GM21423 (cell line): ENCODE results near the gene ADAM21.
"Not testable (repeated sequence)": the region's sequence is repeated elsewhere in the genome, so short reads cannot be mapped to it uniquely, and the experiment has no call there.

Experiments used
- ATAC-seq: cut with Tn5 transposase; IDR thresholded peaks from one replicate; pipeline ENCODE4 v1.9.1; 2021; ENCODE audit warnings: mild to moderate bottlenecking, moderate library complexity; ENCODE audit not compliant: unreplicated experiment

Gene ADAM21

DNA sequence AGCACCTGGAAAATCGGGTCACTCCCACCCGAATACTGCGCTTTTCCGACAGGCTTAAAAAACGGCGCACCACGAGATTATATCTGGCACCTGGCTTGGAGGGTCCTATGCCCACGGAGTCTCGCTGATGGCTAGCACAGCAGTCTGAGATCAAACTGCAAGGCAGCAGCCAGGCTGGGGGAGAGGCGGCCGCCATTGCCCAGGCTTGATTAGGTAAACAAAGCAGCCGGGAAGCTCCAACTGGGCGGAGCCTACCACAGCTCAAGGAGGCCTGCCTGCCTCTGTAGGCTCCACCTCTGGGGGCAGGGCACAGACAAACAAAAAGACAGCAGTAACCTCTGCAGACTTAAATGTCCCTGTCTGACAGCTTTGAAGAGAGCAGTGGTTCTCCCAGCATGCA lies 23.5 kb downstream of the ADAM21 start:
- not testable (repeated sequence) for ATAC-seq

DNA sequence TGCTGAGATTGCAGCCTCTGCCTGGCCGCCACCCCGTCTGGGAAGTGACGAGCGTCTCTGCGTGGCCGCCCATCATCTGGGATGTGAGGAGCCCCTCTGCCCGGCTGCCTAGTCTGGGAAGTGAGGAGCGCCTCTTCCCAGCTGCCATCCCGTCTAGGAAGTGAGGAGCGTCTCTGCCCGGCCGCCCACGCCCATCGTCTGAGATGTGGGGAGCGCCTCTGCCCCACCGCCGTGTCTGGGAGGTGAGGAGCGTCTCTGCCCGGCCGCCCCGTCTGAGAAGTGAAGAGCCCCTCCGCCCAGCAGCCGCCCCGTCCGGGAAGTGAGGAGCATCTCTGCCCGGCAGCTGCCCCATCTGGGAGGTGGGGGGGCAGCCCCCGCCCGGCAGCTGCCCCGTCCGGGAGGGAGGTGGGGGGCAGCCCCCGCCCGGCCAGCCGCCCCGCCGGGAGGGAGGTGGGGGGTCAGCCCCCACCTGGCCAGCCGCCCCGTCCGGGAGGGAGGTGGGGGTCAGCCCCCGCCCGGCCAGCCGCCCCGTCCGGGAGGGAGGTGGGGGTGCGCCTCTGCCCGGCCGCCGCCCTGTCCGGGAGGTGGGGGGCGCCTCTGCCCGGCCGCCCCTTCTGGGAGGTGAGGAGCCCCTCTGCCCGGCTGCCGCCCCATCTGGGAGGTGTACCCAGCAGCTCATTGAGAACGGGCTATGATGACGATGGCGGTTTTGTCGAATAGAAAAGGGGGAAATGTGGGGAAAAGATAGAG lies 25.6 kb downstream of the ADAM21 start:
- ATAC-seq, result not testable (repeated sequence)

DNA sequence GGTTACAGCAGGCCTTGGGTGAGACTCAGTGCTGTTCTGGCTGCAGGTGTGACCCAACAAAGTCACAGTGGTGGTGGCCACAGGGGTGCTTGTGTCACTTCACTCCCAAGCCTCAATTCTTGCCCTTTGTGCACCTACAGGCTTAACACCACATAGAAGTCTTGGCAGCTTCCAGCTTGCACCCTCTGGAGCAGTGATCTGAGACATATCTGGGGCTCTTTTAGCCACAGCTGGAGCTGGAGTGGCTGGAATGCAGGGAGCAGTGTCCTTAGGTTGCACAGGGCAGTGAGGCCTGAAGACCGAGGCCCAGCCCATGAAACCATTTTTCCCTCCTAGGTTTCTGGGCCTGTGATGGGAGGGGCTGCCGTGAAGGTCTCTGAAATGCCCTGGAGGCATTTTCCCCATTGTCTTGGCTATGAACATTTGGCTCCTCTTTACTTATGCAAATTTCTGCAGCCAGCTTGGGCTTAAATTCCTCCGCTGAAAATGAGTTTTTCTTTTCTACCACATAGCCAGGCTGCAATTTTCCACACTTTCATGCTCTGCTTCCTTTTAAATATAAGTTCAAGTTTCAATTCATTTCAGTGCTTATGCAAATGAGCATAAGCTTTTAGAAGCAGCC lies 37.7 kb downstream of the ADAM21 start:
- no peak for ATAC-seq

DNA sequence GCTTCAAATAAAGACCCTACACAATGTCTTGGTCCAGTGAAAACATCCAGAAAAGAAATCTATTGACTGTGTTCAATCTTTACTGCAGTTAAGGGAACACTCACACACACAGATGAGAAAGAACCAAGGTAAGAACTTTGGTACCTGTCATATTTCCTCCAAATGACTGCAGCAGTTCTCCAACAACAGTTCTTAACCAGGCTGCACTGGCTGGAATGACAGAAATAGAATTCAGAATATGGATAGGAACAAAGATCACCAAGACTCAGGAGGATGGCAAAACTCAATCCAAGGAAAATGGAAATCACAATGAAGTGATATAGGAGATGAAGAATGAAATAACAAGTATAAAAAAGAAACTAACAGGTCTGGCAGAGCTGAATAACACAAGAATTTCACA lies 46.2 kb downstream of the ADAM21 start:
- no peak for ATAC-seq
